AG10803 (cell line): ENCODE measurements around the gene RSU1.

Experiments used
- DNase-seq: peaks from one replicate; pipeline ENCODE4 v3.0.0; 2010; ENCODE audit warnings: low read depth
- H3K4me3 ChIP-seq: 2 replicates; pipeline ENCODE4 v1.5.1; 2011; ENCODE audit warnings: mild to moderate bottlenecking, low read length, control low read depth
- TF ChIP-seq, protein P1 (sequence below): conservative IDR thresholded peaks from 2 replicates; pipeline ENCODE4 v1.5.1; 2011; ENCODE audit warnings: mild to moderate bottlenecking, low read length, control low read depth, inconsistent platforms

RSU1 gene

DNA sequence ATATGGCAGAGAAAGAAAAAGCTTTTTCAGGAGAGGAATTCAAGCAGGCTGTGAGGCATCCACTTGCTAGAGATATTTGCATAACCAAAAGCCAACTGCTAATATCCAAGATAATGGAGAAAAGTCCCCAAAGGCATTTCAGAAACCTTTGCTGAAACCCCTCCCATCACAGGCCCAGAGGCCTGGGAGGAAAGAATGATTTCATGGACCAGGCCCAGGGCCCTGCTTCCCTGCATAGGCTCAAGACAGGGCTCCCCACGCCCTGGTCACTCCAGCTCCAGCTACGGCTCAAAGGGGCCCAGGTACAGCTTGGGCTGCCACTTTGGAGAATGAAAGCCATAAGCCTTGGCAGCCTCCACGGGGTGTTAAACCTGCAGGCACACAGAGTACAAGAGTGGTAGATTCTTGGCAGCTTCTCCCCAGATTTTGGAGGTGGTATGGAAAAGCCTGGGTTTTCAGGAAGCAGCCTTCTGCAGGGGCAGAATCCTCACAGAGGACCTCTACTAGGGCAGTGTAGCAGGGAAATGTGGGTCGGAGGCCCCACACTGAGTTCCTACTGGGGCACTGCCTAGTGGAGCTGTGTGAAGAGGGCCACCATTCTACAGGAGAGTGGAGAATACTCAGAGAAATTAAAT is 5.6 kb upstream of the RSU1 start:
- no peak overlapping the region for H3K4me3 ChIP-seq
- no peak for DNase-seq
- TF ChIP-seq, protein P1, sequence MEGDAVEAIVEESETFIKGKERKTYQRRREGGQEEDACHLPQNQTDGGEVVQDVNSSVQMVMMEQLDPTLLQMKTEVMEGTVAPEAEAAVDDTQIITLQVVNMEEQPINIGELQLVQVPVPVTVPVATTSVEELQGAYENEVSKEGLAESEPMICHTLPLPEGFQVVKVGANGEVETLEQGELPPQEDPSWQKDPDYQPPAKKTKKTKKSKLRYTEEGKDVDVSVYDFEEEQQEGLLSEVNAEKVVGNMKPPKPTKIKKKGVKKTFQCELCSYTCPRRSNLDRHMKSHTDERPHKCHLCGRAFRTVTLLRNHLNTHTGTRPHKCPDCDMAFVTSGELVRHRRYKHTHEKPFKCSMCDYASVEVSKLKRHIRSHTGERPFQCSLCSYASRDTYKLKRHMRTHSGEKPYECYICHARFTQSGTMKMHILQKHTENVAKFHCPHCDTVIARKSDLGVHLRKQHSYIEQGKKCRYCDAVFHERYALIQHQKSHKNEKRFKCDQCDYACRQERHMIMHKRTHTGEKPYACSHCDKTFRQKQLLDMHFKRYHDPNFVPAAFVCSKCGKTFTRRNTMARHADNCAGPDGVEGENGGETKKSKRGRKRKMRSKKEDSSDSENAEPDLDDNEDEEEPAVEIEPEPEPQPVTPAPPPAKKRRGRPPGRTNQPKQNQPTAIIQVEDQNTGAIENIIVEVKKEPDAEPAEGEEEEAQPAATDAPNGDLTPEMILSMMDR = no peak

DNA sequence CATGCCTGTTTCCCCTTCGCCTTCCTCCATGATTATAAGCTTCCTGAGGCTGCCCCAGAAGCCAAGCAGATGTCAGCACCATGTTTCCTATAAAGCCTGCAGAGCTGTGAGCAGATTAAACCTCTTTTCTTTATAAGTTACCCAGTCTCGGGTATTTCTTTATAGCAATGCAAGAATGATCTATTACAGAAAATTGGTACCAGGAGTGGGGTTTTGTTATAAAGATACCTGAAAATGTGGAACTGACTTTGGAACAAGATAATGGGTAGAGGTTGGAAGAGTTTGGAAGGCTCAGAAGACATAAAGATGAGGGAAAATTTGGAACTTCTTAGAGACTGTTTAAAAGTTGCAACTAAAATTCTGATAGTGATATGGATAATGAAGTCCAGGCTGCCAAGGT is 4.8 kb upstream of the RSU1 start:
- DNase-seq = no peak
- no peak overlapping the region for H3K4me3 ChIP-seq
- TF ChIP-seq, protein P1 = no peak

DNA sequence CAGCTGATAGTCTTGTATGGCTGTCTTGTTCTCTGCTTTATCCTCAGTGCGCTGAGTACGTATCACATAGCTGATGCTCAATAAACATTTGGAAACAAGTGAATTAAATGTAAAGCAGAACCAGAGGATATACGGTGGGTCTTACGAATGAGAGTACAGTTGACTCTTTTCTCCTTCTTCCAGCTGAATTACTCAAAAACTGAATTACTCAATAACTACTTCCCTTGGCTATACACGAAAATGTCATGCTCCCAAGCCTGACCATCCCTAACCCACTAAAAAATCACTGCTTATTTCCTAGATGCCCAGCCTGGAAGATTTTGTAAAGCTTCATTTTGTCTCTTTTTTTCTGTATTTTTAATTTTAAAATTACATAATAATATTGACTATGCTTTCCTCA is 3.2 kb upstream of the RSU1 start:
- TF ChIP-seq, protein P1 = no peak
- no peak for DNase-seq
- no peak overlapping the region for H3K4me3 ChIP-seq

DNA sequence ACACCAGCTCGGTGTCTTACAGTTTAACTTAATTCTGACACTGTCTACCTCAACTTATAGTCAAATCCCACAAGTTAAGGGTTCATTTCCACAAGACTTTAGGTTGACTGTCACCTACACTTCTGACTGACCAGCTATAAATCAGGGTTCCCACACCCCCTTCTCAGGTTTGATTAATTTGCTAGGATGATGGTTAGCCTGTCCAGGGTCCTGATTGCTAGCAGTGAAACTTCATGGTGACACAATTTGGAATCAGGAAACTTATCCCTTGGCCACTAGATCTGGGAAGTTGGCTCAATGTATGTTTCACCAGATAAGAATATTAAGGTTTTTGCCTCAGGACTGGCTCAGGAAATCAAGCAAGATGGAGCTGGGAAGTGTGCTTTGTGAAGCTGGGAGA is 2.8 kb upstream of the RSU1 start:
- DNase-seq = no peak
- TF ChIP-seq, protein P1 = no peak
- H3K4me3 ChIP-seq = no peak overlapping the region

DNA sequence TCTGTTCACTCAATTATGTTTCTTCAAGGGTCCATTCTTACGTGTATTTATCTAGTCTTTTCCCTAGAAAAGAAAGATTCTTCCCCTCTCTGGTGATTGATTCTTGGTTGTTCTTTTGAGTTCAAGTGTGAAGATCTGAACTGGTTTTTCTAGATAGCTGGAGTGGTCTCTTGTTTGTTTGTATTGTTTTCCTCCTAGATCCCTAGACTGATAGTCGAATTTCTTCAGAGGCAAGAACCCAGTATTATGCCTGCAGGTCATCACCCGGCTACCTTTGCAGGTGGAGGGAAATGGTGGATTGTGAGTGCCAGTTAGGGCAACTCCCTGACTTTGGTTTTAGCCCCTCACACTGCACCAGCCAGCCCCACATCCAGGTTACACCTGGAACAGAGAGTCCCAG is 2.2 kb upstream of the RSU1 start:
- DNase-seq = no peak
- no peak overlapping the region for H3K4me3 ChIP-seq
- TF ChIP-seq, protein P1 = no peak

DNA sequence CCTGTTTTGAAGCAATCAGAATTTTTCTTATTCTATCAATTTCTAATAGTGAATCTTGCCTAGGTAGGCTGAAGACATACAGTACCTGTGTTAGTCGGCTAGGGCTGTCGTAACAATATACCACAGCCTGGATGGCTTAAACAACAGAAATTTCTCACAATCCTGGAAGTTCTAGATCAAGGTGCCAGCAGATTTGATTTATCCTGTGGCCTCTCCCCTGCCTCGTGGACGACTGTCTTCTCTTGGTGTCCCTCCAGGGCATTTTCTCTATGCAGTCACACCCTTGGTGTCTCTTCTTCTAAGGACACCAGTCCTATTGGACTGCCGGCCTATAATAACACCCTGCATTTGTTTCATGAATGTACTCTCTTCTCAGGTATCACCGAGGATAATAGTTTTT is 1.8 kb upstream of the RSU1 start:
- TF ChIP-seq, protein P1 = no peak
- no peak for DNase-seq
- H3K4me3 ChIP-seq = no peak overlapping the region

DNA sequence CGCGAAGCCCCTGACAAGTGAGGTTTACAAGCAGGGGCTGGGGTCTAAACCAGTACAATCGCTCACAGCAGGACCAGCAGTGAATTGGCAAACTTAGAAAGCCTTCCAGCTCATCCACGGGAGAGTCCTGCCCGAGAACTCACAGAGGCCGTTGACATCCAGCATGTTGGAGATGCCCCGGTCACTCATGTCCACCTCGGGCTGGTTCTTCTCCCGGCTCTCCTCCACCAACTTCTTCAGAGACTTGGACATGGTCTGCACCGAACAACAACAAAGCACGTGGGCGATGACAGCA is 447 bp downstream of the RSU1 start:
- H3K4me3 ChIP-seq = peak overlapping the region; percentile 99
- TF ChIP-seq, protein P1 = no peak
- peak; percentile 34 for DNase-seq
